ENCODE measurements around the gene EXOC3.

Gene EXOC3

DNA sequence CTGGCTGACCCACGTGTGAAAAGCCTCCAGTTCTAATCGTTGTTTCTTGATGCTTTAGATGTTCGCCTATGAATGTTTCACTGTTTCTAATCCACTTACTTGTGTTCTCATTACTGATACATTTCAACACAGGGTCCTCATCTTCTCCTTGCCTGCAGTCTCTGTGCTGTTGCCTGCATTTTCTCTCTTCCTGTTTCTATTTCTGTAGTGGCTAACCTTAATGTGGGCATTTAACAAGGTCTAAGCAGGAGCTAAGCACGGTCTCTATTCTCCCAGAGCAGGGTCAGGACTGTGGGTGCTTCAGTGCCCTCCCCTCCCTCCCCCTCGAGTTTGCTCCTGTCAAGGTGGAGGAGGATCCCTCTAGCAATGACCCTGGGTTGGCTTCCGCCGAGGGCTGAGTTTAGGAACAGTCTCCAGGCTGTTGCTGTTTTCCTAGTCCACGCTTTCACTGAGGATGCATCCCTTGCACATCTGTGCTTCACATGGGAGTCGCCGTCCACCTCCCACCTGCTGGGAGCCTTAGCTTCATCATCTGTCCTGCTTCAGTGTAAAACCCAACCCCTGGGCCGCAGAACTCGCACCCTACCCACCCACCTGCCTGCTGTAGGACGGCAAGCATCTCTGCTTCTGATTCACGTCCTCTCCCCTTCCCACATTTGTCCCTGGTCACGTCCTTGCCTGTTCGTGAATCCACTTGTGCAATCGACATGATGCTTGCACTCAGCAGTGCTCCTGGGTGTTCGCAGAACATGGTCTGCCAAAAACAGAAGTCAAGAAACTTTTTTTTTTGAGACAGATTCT, 2.4 kb upstream of the EXOC3 start:
- DNase-seq, result no peak

DNA sequence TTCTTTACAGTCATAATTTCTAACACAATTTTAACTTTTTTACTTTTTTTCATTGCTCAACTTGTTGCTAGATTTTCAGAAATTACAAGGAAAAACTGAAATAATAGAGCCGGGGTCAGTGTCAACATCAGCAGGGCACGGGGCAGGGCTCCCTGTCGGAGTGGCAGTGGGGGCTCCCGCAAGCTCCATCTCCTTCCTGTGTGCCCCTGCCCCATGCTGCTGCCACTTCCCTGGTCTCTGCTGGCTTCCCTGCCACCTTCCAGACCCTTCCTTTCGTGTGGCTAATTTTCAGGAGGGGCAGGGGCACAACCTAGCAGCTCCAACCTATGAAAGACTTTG, 1.0 kb upstream of the EXOC3 start:
- no peak for DNase-seq

DNA sequence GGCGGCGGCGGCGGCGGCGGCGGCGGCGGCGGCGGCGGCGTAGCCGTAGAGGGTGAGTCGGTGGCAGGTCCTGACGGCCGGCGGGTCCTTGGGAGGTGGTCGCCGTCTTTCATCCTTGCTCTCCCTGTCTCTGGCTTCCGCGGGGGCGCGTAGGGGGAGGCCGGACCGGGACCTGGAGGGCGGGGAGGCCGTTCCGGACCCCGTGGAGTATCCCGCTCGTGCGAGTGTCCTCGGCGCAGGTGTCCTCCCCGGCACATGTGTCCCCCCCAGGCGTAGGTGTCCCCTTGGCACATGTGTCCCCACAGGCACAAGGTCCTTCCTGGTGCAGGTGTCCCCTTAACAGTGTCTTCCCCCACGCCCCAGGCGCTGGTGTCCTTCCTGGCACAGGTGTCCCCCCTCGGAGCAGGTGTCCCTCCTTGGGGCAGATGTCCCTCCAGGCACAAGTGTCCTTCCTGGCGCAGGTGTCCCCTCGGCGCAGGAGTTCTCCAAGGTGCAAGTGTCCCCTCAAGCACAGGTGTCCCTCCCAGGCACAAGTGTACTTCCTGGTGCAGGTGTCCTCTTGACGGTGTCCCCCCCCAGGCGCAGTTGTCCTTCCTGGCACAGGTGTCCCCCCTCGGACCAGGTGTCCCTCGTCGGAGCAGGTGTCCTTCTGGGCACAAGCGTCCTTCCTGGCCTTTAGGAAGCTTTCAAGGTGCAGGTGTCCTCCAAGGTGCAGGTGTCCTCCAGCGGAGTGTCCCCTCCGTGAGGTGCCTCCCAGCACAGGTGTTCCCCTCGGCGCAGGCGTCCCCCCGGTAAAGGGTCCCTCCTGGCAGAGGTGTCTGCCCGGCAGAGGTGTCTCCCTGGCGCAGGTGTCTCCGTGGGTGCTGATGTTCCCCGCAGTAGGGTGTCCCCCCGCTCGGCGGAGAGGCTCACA, 519 bp downstream of the EXOC3 start:
- peak; percentile 38 for DNase-seq

DNA sequence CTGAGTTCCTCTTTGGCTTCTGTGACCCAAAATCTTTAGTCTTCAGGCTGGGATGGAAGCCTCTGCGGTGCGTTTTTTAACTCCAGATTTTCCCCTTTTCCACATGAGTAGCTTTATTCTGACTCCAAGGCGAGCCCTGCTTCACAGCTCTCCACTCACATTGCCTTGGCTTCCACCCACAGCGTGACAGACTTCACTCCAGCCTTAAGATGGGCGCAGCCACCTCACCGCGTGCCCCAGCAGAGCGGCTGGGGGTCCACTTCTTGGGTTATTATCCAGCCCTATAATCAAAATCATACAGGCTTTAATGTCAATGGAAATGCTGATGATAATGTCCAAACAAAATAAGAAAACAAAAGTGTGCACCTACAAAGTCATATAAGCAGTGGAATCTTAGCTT, 1.2 kb downstream of the EXOC3 start:
- no peak for DNase-seq

DNA sequence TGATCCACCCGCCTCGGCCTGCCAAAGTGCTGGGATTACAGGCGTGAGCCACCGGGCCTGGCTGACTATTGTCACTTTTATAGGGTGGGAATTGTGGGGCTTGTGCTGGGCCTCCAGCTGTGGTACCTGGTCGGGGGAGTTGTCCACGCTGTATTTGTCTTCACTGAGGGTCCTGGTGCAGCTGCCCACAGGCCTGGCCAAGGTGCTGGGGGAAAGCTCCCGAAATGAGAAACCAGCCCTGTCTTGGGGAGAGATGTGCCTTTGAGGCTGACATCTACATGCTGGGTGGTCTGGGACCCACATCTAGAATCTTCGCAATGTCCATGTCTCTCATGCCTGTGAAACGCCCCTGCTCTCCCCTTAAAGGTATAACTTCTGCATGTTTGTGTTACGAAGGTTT, 2.6 kb downstream of the EXOC3 start:
- no peak for DNase-seq

DNA sequence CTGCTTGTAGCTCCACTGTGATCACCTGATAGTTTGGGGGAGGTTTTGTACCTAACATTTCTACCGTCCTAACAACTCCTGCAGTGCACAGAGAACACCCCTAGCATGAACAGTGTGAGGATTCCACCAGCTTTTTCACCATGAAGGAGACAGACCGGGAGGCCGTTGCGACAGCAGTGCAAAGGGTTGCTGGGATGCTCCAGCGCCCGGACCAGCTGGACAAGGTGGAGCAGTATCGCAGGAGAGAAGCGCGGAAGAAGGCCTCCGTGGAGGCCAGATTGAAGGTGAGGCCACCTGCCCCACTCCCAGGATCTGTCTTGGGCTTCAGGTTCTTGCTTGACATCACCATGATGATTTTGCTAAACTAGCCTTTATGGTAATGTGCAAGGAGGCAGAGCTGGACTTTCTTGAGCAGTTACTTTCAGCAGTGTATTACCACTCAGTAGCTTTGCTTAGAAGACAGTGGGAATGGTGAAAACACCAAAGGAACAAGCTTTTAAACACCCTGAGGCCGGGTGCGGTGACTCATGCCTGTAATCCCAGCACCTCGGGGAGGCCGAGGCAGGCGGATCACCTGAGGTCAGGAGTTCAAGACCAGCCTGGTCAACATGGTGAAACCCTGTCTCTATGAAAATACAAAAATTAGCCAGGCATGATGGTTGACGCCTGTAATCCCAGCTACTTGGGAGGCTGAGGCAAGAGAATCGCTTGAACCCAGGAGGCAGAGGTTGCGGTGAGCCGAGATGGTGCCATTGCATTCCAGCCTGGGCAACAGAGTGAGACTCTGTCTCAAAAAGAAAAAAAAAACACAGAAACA, 3.3 kb downstream of the EXOC3 start:
- no peak for DNase-seq

DNA sequence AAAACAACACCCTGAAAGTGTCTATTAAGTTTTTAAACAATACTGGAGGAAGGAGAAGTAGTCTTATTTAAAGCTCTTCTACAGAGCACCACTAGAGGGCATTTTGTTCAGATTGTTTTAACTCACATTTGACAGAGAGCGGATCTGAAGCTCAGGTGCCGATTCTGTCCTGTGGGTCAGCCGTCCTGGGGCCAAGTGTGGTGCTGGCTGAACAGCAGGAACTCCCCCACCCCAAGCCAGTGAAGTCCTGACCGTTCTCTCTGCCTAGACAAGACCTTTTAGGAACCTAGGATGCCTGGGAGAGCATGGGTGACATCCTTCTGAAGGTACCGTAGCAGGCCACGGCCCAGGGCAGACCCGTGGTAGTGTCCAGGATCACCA, 3.9 kb downstream of the EXOC3 start:
- DNase-seq, result peak; percentile 53

DNA sequence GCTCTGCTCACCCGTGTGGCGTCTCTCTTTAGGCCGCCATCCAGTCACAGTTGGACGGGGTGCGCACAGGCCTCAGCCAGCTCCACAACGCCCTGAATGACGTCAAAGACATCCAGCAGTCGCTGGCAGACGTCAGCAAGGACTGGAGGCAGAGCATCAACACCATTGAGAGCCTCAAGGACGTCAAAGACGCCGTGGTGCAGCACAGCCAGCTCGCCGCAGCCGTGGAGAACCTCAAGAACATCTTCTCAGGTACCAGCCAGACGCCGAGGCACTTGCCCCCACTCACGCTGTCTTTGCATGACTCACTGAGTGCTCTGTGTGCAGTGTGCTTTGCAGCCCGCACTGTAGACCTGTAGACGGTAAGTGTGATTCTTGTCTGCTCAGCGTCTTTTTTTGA, 4.5 kb downstream of the EXOC3 start:
- no peak for DNase-seq

DNA sequence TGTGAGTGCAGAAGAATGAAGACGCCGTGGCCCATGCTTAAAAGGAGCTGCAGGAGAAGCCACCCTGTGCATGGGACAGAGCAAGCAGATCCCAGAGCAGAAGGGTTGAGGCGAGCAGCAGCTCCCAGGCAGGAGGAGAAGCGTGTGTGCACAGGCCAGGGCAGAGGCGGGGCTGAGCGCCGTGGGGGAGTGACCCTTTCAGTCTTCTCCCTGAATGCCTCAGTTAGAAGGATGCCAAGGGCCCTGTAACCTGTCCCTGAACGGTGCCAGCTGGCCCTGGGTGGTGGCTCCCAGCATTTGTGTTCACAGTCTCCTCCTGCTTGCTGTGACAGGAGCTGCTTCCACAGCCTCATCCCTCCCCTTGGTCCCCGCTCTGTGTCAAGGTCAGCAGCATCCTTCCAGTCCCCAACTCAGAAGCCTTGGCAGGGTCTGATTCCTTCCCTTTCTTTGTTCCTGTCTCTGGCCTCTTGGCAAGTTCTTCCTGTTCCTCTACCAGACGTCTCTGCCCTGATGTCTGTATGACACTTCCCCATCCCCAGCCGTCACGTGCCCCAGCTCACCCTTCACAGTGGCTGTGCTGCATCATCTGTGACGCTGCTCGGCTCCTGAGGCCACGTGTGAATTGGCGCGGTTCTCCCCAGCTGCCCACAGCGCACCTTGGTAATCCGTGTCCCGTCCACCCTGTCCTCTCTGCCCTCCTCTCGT, 5.2 kb downstream of the EXOC3 start:
- DNase-seq, result no peak

DNA sequence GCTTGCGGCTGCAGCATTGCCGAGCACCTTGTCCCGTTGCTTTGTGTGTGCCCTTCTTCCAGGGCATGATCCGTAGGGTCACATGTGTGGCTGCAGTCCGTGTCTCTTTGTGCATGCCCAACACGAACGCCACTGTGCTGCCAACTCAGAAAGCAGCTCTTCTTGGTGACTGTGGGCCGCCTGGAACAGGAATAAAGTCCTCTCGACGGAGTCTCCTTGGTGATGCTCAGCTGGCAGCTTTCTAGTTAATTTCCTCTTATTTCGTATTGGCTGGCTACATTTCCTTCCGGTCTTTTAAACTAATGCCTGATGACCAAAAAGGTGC, 5.8 kb downstream of the EXOC3 start:
- no peak for DNase-seq

DNA sequence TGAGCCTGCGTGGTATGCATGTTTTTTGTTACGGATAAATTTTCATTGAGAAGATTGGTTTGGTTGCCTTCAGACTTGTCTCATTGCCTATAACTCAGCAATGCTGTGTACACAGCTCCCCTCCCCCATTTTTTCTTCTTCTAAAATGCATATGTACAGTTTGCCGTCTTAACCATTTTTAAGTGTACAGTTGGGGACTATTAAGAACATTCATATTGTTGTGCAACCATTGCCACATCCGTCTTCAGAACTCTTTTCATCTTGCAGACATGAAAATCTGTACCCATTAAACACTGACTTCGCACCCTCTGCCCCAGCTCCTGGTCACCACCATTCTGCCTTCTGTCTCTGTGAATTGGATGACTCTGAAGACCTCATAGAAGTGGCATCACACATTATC, 6.2 kb downstream of the EXOC3 start:
- DNase-seq, result no peak

DNA sequence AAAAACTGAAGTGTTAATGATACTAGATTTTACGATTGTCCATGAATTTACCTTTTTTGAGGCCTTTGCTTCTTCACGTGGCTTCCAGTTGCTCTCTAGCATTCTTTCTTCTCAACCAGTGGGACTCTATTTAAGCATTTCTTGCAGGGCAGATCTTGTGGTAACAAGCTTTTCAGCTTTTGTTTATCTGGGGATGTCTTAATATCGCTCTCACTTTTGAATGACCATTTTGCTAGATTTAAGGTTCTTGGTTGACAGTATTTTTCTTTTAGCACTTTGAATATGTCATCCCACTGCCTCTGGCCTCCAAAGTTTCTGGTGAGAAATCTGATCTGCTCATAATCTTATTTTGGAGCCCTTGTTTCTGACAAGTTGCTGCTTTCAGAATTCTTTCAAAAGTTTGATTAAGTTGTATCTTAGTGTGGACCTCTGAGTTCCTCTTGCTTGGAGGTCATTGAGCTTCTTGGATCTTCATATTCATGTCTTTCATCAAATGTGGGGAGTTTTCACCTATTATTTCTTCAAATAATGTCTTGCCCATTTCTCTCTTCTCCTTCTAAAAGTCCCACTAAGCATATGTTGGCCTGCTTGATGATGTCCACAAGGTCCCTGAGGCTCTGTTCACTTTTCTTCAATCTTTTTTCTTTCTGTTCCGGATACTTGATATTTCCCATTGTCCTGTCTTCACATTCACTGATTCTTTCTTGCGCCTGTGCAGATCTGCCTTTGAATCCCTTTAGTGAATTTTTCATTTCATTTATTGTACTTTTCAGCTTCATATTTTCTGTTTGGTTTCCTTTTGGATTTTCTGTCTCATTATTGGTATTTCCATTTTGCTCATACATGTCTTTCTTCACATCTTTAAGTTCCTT, 8.8 kb downstream of the EXOC3 start:
- no peak for DNase-seq

DNA sequence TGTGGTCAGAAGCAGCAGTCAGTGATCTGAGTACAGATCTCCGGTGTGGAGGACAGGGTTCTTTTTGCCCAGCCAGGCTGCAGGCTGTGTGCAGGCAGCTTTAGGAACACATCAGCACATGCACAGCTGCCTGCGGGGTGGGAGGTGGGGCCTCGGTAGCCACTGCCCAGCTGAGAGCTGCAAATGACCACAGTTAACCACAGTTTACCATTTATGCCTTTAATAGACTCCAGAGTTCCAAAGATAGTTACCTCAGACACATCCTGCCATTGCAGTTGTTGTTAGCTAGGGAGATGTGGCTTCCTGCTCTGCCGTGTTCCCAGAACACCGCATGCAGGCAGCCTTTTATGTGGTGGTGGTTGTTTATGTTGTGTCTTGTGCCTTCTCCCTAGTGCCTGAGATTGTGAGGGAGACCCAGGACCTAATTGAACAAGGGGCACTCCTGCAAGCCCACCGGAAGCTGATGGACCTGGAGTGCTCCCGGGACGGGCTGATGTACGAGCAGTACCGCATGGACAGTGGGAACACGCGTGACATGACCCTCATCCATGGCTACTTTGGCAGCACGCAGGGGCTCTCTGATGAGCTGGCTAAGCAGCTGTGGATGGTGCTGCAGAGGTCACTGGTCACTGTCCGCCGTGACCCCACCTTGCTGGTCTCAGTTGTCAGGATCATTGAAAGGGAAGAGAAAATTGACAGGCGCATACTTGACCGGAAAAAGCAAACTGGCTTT, 10.2 kb downstream of the EXOC3 start:
- no peak for DNase-seq

DNA sequence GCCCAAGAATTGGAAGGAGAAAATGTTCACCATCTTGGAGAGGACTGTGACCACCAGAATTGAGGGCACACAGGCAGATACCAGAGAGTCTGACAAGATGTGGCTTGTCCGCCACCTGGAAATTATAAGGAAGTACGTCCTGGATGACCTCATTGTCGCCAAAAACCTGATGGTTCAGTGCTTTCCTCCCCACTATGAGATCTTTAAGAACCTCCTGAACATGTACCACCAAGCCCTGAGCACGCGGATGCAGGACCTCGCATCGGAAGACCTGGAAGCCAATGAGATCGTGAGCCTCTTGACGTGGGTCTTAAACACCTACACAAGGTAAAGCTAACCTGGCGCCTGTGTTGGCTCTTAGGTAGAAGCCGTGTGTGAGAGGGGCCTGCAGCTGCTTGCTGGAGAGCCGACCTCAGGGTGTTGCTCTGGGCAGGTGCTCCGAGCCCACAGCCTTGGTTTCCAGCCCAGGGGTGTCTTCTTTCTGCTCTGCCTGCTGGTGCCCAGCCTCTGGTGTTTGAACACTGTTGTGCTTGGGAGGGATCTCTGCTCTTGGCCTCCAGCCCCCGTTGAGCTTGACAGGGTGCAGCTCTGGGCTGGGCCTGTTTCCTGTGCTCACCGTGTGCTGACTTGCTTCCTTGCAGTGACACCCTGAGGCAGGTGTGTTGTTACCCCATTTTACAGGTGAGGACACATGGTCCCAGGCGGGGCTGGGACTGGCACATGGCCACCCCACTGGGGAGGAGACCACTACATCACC, 10.9 kb downstream of the EXOC3 start:
- no peak for DNase-seq

DNA sequence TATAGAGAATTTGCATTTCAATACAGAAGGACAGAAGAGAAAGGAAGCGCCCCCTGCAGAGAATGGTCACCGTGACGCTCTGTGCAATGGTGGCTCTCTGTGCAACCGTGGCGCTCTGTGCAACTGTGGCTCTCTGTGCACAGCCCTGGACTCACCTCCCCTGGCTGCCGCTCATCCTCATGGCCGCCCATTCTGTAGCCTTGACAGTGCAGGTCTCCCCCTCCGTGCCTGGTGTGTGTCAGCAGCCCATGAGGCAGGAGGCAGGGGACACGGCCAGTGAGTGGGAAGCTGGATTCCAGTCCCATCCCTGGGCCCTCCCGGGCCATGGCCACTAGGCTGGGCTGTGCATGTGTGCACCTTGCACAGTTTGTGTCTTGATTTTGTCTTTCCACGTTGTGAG, 12.0 kb downstream of the EXOC3 start:
- DNase-seq, result no peak

DNA sequence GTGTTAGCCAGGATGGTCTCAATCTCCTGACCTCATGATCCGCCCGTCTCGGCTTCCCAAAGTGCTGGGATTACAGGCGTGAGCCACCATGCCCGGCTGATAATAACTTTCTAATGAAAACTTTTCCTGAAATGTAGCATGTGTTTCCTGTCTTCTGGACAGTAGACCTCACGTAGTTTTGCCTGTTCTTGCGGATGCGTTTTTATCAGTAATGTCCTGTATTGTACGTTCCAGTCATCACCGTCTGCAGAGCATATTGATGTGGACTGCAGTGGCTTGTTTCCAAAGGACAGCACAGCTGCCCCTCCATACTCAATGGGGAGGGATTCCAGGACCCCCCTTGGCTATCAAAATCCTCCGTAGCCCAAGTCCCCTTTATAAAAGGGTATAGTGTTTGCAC, 12.8 kb downstream of the EXOC3 start:
- DNase-seq, result no peak

DNA sequence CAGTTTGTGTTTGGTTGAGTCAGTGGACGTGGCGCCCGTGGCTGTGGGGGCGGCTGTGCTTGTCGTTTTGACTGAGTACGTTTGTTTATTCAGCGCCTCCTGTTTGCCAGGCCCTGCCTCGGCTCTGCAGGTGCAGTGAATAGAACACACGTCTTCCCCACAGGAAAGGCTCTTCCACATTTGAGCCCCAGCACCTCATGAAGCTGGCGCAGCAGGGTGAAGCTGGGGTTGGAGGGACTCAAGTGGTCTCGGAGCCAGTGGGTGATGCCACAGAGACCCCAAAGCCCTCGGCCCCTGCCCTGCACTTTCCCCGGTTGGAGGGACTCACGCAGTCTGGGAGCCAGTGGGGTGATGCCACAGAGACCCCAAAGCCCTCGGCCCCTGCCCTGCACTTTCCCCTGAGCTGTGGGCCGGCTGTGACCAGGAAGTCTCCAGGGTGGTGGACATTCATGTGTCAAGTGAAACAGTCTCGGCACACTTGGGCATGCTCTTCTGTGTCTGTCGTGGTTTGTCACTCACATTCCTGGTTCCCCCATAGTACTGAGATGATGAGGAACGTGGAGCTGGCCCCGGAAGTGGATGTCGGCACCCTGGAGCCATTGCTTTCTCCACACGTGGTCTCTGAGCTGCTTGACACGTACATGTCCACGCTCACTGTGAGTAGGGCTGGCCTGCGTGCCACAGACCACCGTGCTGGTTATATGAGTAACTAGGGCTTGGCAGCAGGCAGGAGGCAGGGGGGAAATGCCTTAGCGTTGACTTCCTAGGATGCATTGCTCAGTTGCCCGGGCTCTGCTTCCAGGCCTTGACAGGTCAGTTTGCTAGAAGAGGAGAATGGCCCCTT, 13.6 kb downstream of the EXOC3 start:
- DNase-seq, result no peak

DNA sequence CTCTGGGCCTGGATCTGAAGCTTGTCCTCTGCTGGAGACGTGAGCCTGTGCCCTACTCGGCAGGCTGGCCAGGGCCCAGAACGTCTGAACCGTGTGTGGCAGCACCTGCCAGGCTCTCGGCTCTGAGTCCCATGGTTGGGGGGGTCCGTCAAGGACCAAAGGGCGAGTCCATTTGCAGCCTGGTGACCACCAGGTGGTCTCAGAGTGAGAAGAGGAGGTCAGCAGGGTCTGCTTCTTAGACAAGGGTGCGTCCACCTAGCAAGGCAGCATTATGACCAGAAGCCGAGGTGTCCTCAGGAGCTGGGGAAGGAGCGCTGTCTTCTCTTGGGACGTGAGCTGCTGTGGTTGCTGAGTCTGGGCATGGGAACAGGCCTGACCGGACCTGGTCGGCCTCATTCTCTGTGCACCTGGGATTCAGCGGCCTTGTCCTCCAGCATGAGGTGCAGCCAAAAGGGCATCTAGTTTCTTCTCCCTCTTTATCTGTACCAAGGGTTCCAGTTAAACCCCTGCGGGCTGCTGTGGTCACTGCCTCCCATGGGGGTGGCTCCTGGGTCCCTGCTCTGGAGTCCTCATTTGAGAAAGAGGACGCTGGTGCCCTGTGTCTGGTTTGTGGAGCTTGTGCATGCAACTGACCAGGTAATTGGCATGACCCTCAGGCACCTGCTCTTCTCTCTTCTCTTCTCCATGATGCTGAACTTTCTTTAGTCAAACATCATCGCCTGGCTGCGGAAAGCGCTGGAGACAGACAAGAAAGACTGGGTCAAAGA, 14.4 kb downstream of the EXOC3 start:
- DNase-seq, result no peak
